H1 (cell line): Measurements from ENCODE around the gene GNAQ. TPM values are rescaled to one million over a fixed set of nuclear protein-coding genes. Genes with fewer than 3 reads are reported as not detected.
"Not testable (repeated sequence)": the region's sequence is repeated elsewhere in the genome, so short reads cannot be mapped to it uniquely, and the experiment has no call there.

Experiments
- CTCF ChIA-PET: fragments of 300-600 bp; sonication (Branson Sonifier 250); formaldehyde crosslinking; loops from one replicate; lab custom pipeline; 2021; ENCODE audit not compliant: partially characterized antibody; lab: Charles Lee
- POLR2A ChIA-PET: fragments of 300-600 bp; sonication (Branson Sonifier 250); formaldehyde crosslinking; loops from one replicate; lab custom pipeline; 2021; ENCODE audit warnings: inconsistent platforms; ENCODE audit not compliant: partially characterized antibody; lab: Charles Lee
- DNase-seq, 2 experiments: peaks; one replicate each; pipeline versions ENCODE4 v3.0.0 to v3.0.0-alpha.2; 2010 to 2022; ENCODE audit warnings: low spot score in 2 of 2, low read depth in 1 of 2, mixed read lengths in 1 of 2
- FAIRE-seq: peaks from 2 replicates; lab custom pipeline; 2011; peaks lifted over from hg19 to GRCh38; lab: Jason Lieb, UNC
- H2AFZ ChIP-seq: 2 replicates; pipeline ENCODE4 v1.8.1; 2012; ENCODE audit warnings: low read length, inconsistent platforms
- H2AK5ac ChIP-seq: 2 replicates; pipeline ENCODE4 v1.6.1; 2013; ENCODE audit warnings: low read depth, low read length
- H2BK120ac ChIP-seq: replicated peaks from 2 replicates; pipeline ENCODE3; 2013; ENCODE audit warnings: low read depth, low read length, inconsistent platforms
- H2BK12ac ChIP-seq: 2 replicates; pipeline ENCODE4 v1.6.1; 2013; ENCODE audit warnings: low read depth, low read length
- H2BK15ac ChIP-seq: 2 replicates; pipeline ENCODE4 v1.6.1; 2013; ENCODE audit warnings: low read length
- H2BK20ac ChIP-seq: 2 replicates; pipeline ENCODE4 v1.6.1; 2013; ENCODE audit warnings: low read length
- H2BK5ac ChIP-seq: 2 replicates; pipeline ENCODE4 v1.6.1; 2013; ENCODE audit warnings: low read depth, low read length
- H3K14ac ChIP-seq: 2 replicates; pipeline ENCODE4 v1.6.1; 2013; ENCODE audit warnings: inconsistent platforms; ENCODE audit not compliant: insufficient read length
- H3K18ac ChIP-seq: 2 replicates; pipeline ENCODE4 v1.6.1; 2013; ENCODE audit warnings: low read length; ENCODE audit errors: extremely low read depth
- H3K23ac ChIP-seq: 2 replicates; pipeline ENCODE4 v1.6.1; 2013; ENCODE audit warnings: inconsistent platforms; ENCODE audit not compliant: insufficient read length
- H3K23me2 ChIP-seq: 2 replicates; pipeline ENCODE4 v1.6.1; 2013; ENCODE audit warnings: low read depth, low read length
- H3K27ac ChIP-seq: 2 replicates; pipeline ENCODE4 v1.6.1; 2011; ENCODE audit warnings: low read depth, low read length, inconsistent platforms
- H3K27me3 ChIP-seq, 4 experiments: replicated peaks in 1 of 4; 1 replicate in 1 of 4; 2 replicates in 3 of 4; pipeline versions ENCODE4 v1.6.1 to v1.8.1; 2011 to 2013; ENCODE audit warnings: low read length in 3 of 4, mild to moderate bottlenecking in 3 of 4, inconsistent platforms in 2 of 4, mixed read lengths in 2 of 4, moderate library complexity in 1 of 4; ENCODE audit not compliant: control insufficient read depth in 3 of 4, insufficient read depth in 3 of 4; ENCODE audit errors: extremely low read depth in 1 of 4
- H3K36me3 ChIP-seq, 4 experiments: 2 replicates each; pipeline versions ENCODE4 v1.6.1 to v1.8.1; 2011 to 2013; ENCODE audit warnings: mild to moderate bottlenecking in 4 of 4, low read length in 3 of 4, moderate library complexity in 2 of 4, control low read depth in 1 of 4, inconsistent platforms in 1 of 4; ENCODE audit not compliant: insufficient read depth in 4 of 4, control insufficient read depth in 2 of 4
- H3K4ac ChIP-seq: replicated peaks from 2 replicates; pipeline ENCODE3; 2013; ENCODE audit warnings: low read length, low read depth, mixed read lengths, inconsistent platforms; ENCODE audit not compliant: insufficient read length
- H3K4me1 ChIP-seq, 4 experiments: replicated peaks in 1 of 4; 1 replicate in 1 of 4; 2 replicates in 3 of 4; pipeline versions ENCODE4 v1.6.1 to v1.8.1; 2011 to 2013; ENCODE audit warnings: low read length in 3 of 4, inconsistent platforms in 2 of 4, mixed read lengths in 1 of 4; ENCODE audit not compliant: insufficient read depth in 4 of 4, control insufficient read depth in 3 of 4
- H3K4me2 ChIP-seq, 2 experiments: 2 replicates each; pipeline versions ENCODE4 v1.6.1 to v1.8.1; 2011 to 2013; ENCODE audit warnings: low read depth in 2 of 2, low read length in 2 of 2, control low read depth in 1 of 2, inconsistent platforms in 1 of 2, mild to moderate bottlenecking in 1 of 2; ENCODE audit not compliant: insufficient read depth in 1 of 2
- H3K4me3 ChIP-seq, 4 experiments: fragments of 200-600, 300-600 bp in 1 of 4; sonication (generic), shearing (Covaris generic), sonication (Bioruptor Twin) in 1 of 4; 2 replicates each; pipeline versions ENCODE4 v1.5.1 to v1.8.1; 2011 to 2016; ENCODE audit warnings: low read length in 4 of 4, low read depth in 3 of 4, control low read depth in 2 of 4, inconsistent platforms in 2 of 4, mild to moderate bottlenecking in 2 of 4, mixed read lengths in 1 of 4, moderate library complexity in 1 of 4; ENCODE audit not compliant: insufficient read depth in 2 of 4; ENCODE audit errors: extremely low read depth in 1 of 4
- H3K56ac ChIP-seq: replicated peaks from 2 replicates; pipeline ENCODE3; 2013; ENCODE audit warnings: low read depth, mild to moderate bottlenecking, mixed read lengths, low read length, inconsistent platforms; ENCODE audit not compliant: insufficient read length
- H3K79me1 ChIP-seq: 2 replicates; pipeline ENCODE4 v1.6.1; 2013; ENCODE audit warnings: low read depth, low read length, control low read depth
- H3K79me2 ChIP-seq, 2 experiments: 2 replicates each; pipeline versions ENCODE4 v1.6.1 to v1.8.1; 2012 to 2013; ENCODE audit warnings: low read length in 2 of 2, mild to moderate bottlenecking in 2 of 2, inconsistent platforms in 1 of 2; ENCODE audit not compliant: insufficient read depth in 2 of 2, control insufficient read depth in 1 of 2
- H3K9ac ChIP-seq, 4 experiments: replicated peaks in 1 of 4; 1 replicate in 1 of 4; 2 replicates in 3 of 4; pipeline versions ENCODE4 v1.6.1 to v1.8.1; 2011 to 2013; ENCODE audit warnings: low read depth in 3 of 4, low read length in 3 of 4, control low read depth in 2 of 4, mild to moderate bottlenecking in 2 of 4, moderate library complexity in 2 of 4, inconsistent platforms in 1 of 4; ENCODE audit errors: extremely low read depth in 1 of 4
- H3K9me3 ChIP-seq, 2 experiments: 2 replicates each; pipeline versions ENCODE4 v1.6.1 to v1.8.1; 2012 to 2013; ENCODE audit warnings: mild to moderate bottlenecking in 2 of 2, moderate library complexity in 2 of 2, control low read depth in 1 of 2, inconsistent platforms in 1 of 2, low read depth in 1 of 2, low read length in 1 of 2, mixed read lengths in 1 of 2; ENCODE audit not compliant: insufficient read depth in 2 of 2
- H4K20me1 ChIP-seq, 2 experiments: replicated peaks in 1 of 2; 2 replicates each; pipeline versions ENCODE3 to v1.8.1; 2011 to 2013; ENCODE audit warnings: inconsistent platforms in 2 of 2, low read length in 2 of 2, mild to moderate bottlenecking in 1 of 2; ENCODE audit not compliant: insufficient read depth in 2 of 2, control insufficient read depth in 1 of 2
- H4K5ac ChIP-seq: 2 replicates; pipeline ENCODE4 v1.6.1; 2013; ENCODE audit warnings: low read length, low read depth, mixed read lengths, inconsistent platforms; ENCODE audit not compliant: insufficient read length
- H4K8ac ChIP-seq: 2 replicates; pipeline ENCODE4 v1.8.0; 2013; ENCODE audit warnings: mild to moderate bottlenecking, moderate library complexity, low read length, inconsistent platforms; ENCODE audit not compliant: insufficient read depth; ENCODE audit errors: extremely low read depth
- H4K91ac ChIP-seq: replicated peaks from 2 replicates; pipeline ENCODE3; 2013; ENCODE audit warnings: low read length, mixed read lengths, inconsistent platforms; ENCODE audit not compliant: insufficient read length
- WGBS, 2 experiments: shearing (Covaris generic) in 1 of 2; methylation state at CpG; one replicate each; pipeline versions ENCODE4 v1.1.6 to v1.1.7; 2013 to 2015; ENCODE audit warnings: low lambda C conversion rate in 2 of 2, mixed read lengths in 2 of 2, inconsistent platforms in 1 of 2, low coverage in 1 of 2, missing lambda C conversion rate in 1 of 2; ENCODE audit not compliant: insufficient replicate concordance in 2 of 2, insufficient coverage in 1 of 2, insufficient read length in 1 of 2; ENCODE audit errors: extremely low coverage in 1 of 2, missing lambda C conversion rate in 1 of 2; 5-methylcytosine and 5-hydroxymethylcytosine counted together
- polyA plus RNA-seq, 7 experiments: library from polyadenylated mRNA; depleted of rRNA in 3 of 7; stranded (reverse) in 5 of 7; unstranded in 2 of 7; fragments of >200 nt in 5 of 7; fragments of 200-250 nt in 2 of 7; gene quantifications; 1 replicate in 5 of 7; 2 replicates in 1 of 7; 4 replicates in 1 of 7; pipeline versions ENCODE4 v1.2.1 to v1.2.3, GENCODE V29; 2011 to 2013; ENCODE audit warnings: missing spikeins in 2 of 7, mixed read lengths in 2 of 7
- total RNA-seq: library from RNA; stranded (reverse); fragmentation: NEBNext Ultra II Directional; extraction: Animal tissue kit (Norgen Biotek cat#: 25700); gene quantifications from 2 replicates; pipeline ENCODE4 v1.2.1, GENCODE V29; 2021

Gene GNAQ
- total and polyA plus RNA-seq, 2 of the 8 experiments (the other 6 are each of a cell fraction or from before 2014, with no cell fraction given): 22.8 to 63.8 TPM

DNA sequence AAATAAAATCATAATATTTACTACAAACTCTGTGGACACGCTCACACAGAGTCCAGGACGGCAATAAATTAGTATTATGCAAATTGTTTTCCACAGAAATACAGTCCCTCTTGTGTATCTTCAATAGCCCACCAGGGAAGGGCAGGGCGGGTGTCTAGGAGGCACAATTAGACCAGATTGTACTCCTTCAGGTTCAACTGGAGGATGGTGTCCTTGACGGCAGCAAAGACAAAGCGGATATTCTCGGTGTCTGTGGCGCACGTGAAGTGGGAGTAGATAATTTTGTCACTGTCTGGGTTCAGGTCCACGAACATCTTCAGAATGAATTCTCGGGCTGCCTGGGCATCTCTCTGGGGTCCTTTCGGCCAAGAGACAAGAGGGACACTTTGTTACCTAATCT is 310.5 kb downstream of the GNAQ start:
- H2AK5ac ChIP-seq, H2BK120ac ChIP-seq, DNase-seq, H3K4me2 ChIP-seq, H2BK15ac ChIP-seq, H3K36me3 ChIP-seq, H4K91ac ChIP-seq, H3K27ac ChIP-seq, H3K9ac ChIP-seq, FAIRE-seq, H2BK20ac ChIP-seq, H3K18ac ChIP-seq, H4K20me1 ChIP-seq, H3K56ac ChIP-seq, POLR2A ChIA-PET, H3K4me1 ChIP-seq, H3K23ac ChIP-seq, H3K14ac ChIP-seq, H3K23me2 ChIP-seq, H3K9me3 ChIP-seq, H2AFZ ChIP-seq, H3K4me3 ChIP-seq, H3K27me3 ChIP-seq, H3K79me1 ChIP-seq, H3K4ac ChIP-seq, H3K79me2 ChIP-seq, H4K5ac ChIP-seq, H4K8ac ChIP-seq: not testable (repeated sequence)
- Histone ChIP-seq H2BK5ac (0 out of 2 replicates have a peak overlapping the region, but pooled peaks have one; percentile 29), H2BK12ac (peak overlapping the region; percentile 7; the same call in 1 of the 2 replicates)
- WGBS, 2 experiments: 86% methylated on average over 11 of the region's 11 CpGs; no CpG with 5 or more reads in 1 of the 2 experiments
- CTCF ChIA-PET: interaction anchor here (0.5 to 0.8 kb wide), 3 partner anchors 31 to 394 kb away, joined by 3 read pairs; no protein-coding TSS in a partner anchor
